IPS-NIHi11 (cell line): ENCODE measurements around the gene CASP14.
"Not testable (repeated sequence)": the region's sequence is repeated elsewhere in the genome, so short reads cannot be mapped to it uniquely, and the experiment has no call there.

ENCODE experiments used
- DNase-seq: peaks from one replicate; pipeline ENCODE4 v3.0.0; 2012; ENCODE audit warnings: mixed read lengths, low spot score

Gene CASP14

DNA sequence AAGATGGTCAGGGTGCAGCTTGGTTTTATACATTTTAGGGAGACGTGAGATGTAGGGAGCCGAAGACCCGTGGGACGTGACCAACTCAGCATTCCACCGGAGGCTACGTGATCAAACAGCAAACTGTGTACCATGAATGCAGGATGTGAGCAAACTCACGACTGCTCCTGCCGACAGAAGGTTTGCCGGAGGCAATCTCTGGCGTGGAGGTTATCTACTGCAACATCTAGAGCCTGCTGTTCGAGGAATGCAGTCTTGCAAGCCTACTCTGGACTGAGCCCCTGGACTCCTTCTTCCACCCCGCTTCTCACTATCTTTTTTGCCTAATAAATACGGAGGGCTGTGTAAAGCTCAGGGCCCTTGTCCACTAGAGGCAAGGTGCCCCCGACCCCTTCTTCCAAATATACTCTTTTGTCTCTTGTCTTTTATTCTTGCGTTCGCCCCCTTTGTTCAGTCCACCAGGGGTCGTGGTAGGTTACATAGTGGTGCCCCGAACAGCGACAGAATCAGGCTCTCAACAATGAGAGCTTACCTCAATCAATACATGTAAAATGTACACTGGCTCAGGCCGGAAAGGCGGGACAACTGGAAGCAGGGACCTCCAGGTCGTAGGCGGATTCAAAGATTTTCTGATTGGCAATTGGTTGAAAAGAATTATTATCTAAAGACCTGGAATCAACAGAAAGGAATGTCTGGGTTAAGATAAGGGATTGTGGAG is 23.8 kb downstream of the CASP14 start:
- no peak for DNase-seq

DNA sequence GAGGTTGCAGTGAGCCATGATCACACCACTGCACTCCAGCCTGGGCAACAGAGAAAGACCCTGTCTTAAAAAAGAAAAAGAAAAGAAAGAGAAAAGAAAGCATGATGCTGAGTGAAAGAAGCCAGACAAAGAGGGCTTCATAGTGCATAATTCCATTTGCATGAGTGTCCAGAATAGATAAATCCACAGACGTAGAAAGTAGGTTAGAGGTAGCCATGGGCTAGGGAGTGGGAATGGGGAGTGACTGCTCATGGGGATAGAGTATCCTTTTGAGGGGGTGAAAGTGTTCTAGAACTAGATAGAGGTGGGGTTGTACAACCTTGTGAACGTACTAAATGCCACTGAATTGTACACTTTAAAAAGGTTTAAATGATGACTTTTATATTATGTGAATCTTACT is 25.1 kb downstream of the CASP14 start:
- DNase-seq: no peak

DNA sequence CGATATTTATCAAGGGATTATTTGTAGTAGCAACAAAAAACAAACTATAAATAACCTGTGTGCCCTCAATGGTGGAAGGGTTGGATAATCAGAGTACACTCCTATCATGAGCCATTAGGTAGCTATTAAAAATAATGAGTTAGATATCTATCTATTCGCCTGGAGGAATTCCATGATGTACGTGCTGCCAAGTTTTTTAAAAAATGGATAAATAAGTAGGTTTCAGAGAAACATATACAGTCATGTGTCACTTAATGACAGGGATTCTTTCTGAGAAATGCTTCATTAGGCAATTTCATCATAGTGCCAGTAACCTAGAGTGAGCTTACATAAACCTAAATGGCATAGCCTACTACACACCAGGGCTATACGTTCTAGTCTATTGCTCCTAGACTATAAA is 26.5 kb downstream of the CASP14 start:
- DNase-seq: no peak

DNA sequence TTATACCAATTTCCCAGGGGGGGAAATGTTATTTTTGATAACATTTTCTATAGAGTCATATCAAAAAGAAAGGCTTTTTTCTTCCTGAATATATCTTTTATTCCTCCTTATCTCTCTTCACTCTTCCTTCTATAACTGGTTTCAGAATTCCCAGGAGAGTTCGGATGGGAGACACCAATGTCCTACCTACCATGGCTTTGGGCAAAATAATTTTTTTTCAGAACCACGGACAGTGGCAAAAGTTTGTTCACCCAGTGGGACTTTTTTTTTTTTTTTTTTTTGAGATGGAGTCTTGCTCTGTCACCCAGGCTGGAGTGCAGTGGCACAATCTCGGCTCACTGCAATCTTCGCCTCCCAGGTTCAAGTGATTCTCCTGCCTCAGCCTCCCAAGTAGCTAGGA is 30.7 kb downstream of the CASP14 start:
- DNase-seq: peak; percentile 33

DNA sequence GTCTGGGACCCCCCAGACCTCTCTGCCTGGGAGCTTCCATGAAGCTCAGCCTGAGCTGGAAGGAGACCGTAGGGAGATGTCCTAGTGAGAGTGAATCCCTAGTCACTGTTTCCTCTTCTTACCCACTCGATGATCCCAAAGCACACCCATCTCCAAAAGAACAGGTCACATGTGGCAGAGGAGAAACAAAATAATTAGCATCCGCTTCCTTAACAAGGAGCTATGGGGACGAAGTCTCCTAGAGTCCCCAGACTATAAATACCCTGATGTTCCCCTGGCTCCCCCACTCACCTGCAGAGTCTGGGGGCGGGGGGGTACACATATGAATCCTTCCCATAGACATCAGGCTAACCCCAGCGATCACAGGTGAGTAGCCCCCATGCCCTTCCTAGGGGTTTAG is 32.6 kb downstream of the CASP14 start, which contains the start of gene OR1I1:
Gene OR1I1 (plus strand): TSS at position 301 of the 400 bp plus-strand sequence. CDS start 4,855 bp downstream, outside the sequence.
- DNase-seq: no peak

DNA sequence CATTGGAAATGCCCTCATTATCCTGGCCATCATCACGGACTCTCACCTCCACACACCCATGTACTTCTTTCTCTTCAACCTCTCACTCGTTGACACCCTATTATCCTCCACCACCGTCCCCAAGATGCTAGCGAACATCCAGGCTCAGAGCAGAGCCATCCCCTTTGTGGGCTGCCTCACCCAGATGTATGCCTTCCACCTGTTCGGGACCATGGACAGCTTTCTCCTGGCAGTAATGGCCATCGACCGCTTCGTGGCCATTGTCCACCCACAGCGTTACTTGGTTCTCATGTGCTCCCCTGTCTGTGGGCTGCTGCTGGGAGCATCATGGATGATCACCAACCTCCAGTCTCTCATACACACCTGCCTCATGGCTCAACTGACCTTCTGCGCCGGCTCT is 37.9 kb downstream of the CASP14 start:
- DNase-seq: no peak

DNA sequence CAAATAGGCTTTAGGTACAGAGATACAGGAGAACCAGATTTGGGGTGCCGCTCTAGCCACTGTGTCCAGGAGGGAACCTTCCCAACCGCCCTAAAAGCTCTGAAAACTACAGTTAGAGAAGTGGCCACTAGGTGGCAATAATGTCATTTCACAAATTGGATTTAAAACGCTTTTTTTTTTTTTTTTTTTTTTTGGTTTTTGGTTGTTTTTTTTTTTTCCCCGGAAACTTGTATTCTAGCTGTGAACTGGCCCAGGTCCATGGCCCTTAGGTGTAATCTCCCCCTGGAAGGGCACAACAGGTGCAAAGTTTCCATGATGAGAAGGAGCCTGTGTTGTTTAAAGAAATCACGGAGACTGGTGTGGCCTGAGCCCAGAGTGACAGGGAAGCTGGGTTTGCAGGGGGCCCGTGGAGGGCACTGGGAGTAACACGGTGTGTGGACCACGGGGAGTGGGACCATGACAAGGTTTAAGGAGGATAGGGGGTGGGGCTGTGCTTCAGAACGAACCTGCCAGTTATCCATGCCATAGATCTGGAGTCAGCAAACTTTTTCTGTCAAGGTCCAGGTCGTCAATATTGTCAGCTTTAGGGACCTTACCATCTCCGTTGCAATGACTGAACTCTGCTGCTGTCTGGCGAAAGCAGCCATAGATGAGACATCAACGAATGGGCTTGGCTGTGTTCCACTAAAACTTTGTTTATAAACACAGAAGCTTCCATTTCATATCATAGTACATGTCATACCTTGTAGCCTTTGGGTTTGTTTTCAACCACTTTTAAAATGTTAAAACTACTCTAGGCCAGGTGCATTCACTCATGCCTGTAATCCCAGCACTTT is 42.9 kb downstream of the CASP14 start:
- DNase-seq: peak; percentile 62

DNA sequence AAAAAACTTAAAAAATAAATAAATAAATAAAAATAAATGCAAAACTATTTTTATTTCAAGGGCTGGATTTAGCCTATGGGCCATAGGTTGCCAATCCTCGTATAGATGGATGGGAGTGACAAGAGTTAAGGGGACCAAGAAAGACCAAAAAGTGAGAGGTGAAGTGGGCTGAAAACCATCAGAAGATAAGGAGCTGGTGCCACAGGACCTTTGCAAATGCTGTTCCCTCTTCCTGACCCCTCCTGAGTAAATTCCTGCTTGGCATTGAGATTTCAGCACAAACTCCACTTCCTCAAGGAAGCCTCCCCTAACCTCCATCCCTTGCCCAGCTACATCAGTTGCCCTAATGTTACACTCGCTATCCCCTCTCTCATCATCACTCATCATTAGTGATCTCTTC is 43.7 kb downstream of the CASP14 start:
- no peak for DNase-seq

DNA sequence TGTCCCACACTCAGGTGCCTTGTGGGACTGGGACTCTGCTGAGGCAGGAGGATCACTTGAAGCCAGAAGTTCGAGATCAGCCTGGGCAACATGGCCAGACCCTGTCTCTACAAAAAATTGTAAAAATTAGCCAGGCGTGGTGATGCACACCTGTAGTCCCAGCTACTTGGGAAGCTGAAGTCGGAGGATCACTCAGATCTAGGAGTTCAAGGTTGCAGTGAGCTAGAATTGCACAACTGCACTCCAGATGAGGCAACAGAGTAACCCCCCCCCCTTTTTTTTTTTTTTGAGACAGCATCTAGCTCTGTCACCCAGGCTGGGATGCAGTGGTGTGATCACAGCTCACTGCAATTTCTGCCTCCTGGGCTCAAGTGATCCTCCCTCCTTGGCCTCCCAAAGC is 46.9 kb downstream of the CASP14 start:
- no peak for DNase-seq

DNA sequence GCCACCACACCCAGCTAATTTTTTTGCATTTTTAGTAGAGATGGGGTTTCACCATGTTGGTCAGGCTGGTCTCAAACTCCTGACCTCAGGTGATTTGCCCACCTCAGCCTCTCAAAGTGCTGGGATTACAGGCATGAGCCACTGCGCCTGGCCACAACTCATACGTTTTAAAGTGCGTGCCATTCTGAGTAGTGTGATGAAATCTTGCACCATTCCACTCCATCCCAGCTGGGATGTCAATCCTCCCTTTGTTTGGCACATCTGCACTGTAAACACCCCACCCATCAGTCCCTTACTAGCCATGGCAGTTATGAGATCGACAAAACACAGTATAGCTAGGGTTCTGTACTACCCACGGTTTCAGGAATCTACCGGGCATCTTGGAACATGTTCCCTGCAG is 48.7 kb downstream of the CASP14 start:
- DNase-seq: not testable (repeated sequence)

DNA sequence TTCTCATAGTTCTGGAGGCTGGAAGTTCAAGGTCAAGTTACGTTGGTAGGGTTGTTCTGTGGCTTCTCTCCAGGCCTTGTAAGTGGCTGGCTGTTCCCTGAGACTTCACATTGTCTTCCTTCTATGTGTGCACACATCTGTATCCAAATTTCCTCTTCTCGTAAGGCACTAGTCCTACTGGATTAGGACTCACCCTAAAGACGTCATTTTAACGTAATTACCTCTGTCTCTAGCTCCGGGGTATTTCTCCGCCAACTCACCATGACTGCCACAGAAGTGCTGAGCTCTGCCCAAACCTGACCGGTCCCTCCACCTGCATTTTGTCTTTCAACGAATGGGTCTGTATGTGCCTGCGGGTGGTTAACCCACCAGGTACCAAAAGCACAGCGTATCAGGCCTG is 49.2 kb downstream of the CASP14 start:
- DNase-seq: no peak

DNA sequence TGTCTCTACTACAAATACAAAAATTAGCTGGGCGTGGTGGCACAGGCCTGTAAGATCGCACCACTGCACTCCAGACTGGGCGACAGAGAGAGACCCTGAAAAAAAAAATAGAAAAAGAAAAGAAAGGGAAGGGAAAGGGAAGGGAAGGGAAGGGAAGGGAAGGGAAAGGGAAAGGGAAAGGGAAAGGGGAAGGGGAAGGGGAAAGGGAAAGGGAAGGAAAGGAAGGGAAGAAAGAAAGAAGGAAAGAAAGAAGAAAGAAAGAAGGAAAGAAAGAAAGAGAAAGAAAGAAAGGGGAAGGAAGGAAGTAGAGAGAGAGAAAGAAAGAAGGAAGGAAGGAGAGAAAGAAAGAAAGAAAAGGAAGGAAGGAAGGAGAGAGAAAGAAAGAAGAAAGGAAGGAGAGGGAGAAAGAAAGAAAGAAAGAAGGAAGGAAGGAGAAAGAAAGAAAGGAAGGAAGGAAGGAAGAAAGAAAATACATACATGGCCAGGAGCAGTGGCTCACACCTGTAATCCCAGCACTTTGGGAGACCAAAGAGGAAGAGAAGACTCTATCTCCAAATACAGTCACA is 49.8 kb downstream of the CASP14 start:
- DNase-seq: no peak

DNA sequence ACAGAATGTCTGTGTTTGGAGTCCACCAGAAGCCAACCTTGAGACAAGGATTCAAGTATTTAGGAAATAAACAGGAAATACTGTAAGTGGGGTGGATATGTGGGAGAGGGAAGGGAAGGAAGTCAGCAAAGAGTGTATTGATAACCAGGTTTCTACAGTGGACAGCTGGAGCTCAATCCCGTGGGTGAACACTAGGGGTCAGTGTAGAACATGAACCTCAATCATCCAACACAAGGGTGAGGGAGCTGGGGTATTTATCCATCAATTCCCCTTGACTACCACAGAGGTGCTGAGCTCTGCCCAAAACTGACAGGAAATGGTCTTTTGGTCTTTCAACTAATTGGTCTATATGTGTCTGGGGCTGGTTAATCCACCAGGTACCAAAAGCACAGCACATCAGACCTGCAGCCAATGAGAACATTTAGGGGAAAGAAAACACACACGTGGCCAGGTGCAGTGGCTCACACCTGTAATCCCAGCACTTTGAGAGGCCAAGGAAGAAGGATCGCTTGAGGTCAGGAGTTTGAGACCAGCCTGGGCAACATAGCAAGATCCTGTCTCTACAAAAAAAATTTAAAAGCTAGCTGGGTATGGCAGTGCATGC is 52.3 kb downstream of the CASP14 start:
- peak; percentile 53 for DNase-seq

DNA sequence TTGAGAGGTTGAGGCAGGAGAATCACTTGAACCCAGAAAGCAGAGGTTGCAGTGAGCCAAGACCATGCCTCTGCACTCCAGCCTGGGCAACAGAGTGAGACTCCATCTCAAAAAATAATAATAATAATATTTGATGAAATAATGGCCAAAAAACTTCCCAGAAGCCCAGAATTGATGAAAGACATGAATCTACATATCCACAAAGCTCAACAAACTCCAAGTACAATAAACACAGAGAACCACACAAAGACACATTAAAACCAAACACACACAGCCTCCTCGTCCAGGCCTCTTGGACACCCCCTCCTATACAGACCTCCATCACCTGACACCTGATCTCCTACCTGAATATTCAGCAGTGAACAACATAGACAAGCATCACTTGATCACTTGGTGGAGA is 54.7 kb downstream of the CASP14 start:
- DNase-seq: no peak

DNA sequence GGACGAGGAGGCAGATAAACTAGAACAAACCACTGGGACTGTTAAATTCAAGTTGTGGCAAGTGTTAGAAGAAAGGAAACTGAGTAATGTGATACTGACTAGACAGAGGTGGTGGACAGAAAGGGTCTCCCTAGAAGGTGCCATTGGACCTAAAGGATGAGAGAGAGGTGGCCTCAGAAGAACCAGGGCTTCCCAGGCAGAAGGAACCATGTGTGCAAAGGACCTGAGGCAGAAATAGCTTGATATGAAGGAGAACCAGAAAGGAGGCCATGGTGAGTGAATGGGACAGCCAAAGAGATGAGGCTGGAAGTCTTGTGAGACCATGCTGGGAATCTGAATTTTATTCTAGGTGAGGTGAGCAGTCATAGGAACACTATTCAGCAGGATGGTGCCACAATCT is 55.1 kb downstream of the CASP14 start:
- no peak for DNase-seq

DNA sequence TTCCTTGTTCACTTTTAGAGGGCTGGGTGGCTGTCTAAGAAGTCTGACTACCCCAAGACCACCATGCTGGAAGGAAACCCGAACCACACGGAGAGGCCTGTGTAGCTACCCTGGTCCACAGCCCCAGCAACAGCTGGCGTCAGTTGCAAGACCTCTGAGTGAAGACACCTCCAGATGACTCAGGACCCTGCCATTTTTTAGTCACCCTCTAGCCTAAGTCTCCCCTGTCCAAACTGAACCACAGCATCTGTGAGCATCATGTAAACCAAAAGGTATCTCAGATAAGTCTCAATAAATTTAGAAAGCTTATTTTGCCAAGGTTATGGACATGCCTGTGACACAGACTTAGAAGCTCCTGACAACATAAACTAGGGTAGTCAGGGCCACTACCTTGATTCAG is 55.8 kb downstream of the CASP14 start:
- DNase-seq: no peak

DNA sequence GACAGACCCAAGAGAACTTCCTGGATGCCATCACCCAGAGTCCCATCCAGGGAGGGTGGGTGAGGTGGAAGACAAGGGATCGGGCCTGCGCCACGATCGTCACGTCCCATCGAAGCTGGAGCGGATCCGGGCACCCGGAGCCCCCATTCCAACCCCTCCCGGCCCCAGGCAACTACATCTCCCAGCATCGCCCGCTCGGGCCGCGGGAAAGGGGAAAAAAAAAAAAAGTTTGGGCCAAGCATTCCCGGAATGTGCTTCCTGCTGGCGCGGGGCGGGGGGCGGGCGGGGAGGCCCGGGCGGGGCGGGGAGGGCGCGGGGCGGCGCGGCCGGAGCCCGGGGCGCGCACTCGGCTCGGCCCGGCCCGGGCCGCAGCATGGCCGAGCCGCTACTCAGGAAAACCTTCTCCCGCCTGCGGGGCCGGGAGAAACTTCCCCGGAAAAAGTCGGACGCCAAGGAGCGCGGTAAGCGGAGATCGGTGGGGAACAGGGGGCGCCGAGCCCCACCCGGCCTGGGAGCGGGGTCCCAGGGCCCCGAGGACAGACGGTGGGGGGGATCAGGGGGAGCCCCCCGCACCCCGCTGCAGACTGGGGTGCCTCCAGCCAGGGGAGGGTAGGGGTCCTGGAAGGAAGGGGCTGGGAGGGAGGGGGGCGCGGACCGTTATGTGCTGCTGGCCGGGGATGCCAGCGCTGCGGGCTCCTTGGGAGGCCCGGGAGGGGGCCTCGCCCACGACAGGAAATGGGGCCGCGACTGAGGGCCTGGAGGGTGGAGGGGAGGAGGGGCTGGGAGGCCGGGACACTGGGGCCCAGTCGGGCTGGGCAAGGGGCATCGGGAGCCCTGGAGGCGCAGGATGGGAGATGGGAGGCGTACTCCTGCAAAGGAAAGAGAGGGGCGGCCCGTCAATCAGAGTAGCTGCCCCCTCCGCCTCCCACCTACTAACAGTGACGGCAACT is 58.1 kb downstream of the CASP14 start, which contains the start of gene SYDE1:
Gene SYDE1 (plus strand): TSS at position 341 of the 950 bp plus-strand sequence. CDS start 33 bp downstream, at position 374.
- DNase-seq: peak; percentile 93
